H1 (cell line): ENCODE measurements around the gene WDR64. TPM values are rescaled to one million over a fixed set of nuclear protein-coding genes. Genes with fewer than 3 reads are reported as not detected.

Experiments
- CREB1 ChIP-seq: IDR thresholded peaks from 2 replicates; pipeline ENCODE4 v1.6.1; 2012; ENCODE audit warnings: inconsistent platforms
- CTBP2 ChIP-seq: IDR thresholded peaks from 2 replicates; pipeline ENCODE4 v1.7.0; 2011; ENCODE audit warnings: borderline replicate concordance, mild to moderate bottlenecking, moderate library complexity, mixed read lengths, low read length; ENCODE audit not compliant: insufficient read depth, insufficient read length
- JUN ChIP-seq: IDR thresholded peaks from 2 replicates; pipeline ENCODE4 v1.6.1; 2011; ENCODE audit warnings: low read depth, mild to moderate bottlenecking, improper control_type of control experiment, low read length
- polyA plus RNA-seq, 7 experiments: library from polyadenylated mRNA; depleted of rRNA in 3 of 7; stranded (reverse) in 5 of 7; unstranded in 2 of 7; fragments of >200 nt in 5 of 7; fragments of 200-250 nt in 2 of 7; gene quantifications; 1 replicate in 5 of 7; 2 replicates in 1 of 7; 4 replicates in 1 of 7; pipeline versions ENCODE4 v1.2.1 to v1.2.3, GENCODE V29; 2011 to 2013; ENCODE audit warnings: missing spikeins in 2 of 7, mixed read lengths in 2 of 7
- total RNA-seq: library from RNA; stranded (reverse); fragmentation: NEBNext Ultra II Directional; extraction: Animal tissue kit (Norgen Biotek cat#: 25700); gene quantifications from 2 replicates; pipeline ENCODE4 v1.2.1, GENCODE V29; 2021

The WDR64 gene
- total and polyA plus RNA-seq, 2 of the 8 experiments (the other 6 are each of a cell fraction or from before 2014, with no cell fraction given), result 0.02 TPM; not detected in 1

DNA sequence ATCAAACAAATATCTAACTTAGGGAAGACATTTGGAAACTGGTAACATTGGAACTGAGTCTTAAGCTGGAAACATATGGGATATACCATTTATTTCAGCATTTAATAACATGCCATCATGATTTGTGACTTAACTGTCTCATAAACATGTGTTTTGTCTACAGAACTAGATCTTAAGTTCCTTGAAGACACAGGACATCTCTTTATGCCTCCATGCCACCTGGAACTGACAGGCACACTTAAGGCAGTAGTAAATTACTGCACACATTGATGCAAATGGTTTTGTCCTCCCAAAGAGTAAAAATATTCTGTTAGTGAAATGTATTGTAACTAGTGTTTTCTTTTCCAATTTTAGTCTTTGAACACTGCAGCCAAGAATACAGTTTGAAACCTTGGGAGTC is 194.3 kb downstream of the WDR64 start (continued):
- TF ChIP-seq CTBP2, result no peak
- TF ChIP-seq JUN, result no peak
- TF ChIP-seq CREB1, result no peak
